ENCODE data around the gene HAUS6. TPM values are rescaled to one million over a fixed set of nuclear protein-coding genes. Genes with fewer than 3 reads are reported as not detected.

The HAUS6 gene
- total RNA-seq, 1 donor from 2014 or later, result 31.8 TPM

- intact Hi-C loops (cut with micrococcal nuclease), result loop anchor here (1.0 kb wide), 1 partner anchor 28 kb away; no protein-coding TSS in a partner anchor
- peaks cover 32% of the 10 kb centered on the region for H3K4me1 Mint-ChIP-seq (ENCODE audit: low read depth)
Measured at GRCh38 chr9:19133549-19134345, 31.0 kb upstream of the HAUS6 start.

GRCh38 chr9:19130436-19130835, 27.7 kb upstream of the HAUS6 start:
- Mint-ChIP-seq H3K27me3 (ENCODE audit: insufficient read depth) (no peaks in the 10 kb centered on the region), H3K4me1 (ENCODE audit: low read depth) (peaks cover 39% of the 10 kb centered on the region), H3K4me3 (no peak overlapping the region), H3K9me3 (no peaks in the 10 kb centered on the region), H3K36me3 (ENCODE audit: low read depth) (no peaks in the 10 kb centered on the region), H3K27ac (no peak overlapping the region)
- no peak for DNase-seq (ENCODE audit: low spot score)
- intact Hi-C loops (cut with micrococcal nuclease), result no loop called here

More at GRCh38 chr9:19133549-19134345, 31.0 kb upstream of the HAUS6 start:
- no peaks in the 10 kb centered on the region for H3K27me3 Mint-ChIP-seq (ENCODE audit: insufficient read depth)
- H3K27ac Mint-ChIP-seq, result no peak overlapping the region
- H3K9me3 Mint-ChIP-seq, result no peaks in the 10 kb centered on the region
- H3K4me3 Mint-ChIP-seq, result no peak overlapping the region
- no peaks in the 10 kb centered on the region for H3K36me3 Mint-ChIP-seq (ENCODE audit: low read depth)
- no peak for DNase-seq (ENCODE audit: low spot score)

GRCh38 chr9:19127871-19128500, 25.3 kb upstream of the HAUS6 start:
- peak; percentile 18 for DNase-seq (ENCODE audit: low spot score)
- H3K9me3 Mint-ChIP-seq, result no peaks in the 10 kb centered on the region
- H3K27me3 Mint-ChIP-seq (ENCODE audit: insufficient read depth), result no peaks in the 10 kb centered on the region
- peaks cover 16% of the 10 kb centered on the region for H3K36me3 Mint-ChIP-seq (ENCODE audit: low read depth)
- intact Hi-C loops (cut with micrococcal nuclease), result loop anchor here (1.0 kb wide), 9 partner anchors 26 to 329 kb away; partner anchors contain the start of genes DENND4C, HAUS6, RPS6 and RRAGA
- H3K27ac Mint-ChIP-seq, result peak overlapping the region; percentile 89
- peaks cover 53% of the 10 kb centered on the region for H3K4me1 Mint-ChIP-seq (ENCODE audit: low read depth)
- peak overlapping the region; percentile 92 for H3K4me3 Mint-ChIP-seq

DNA sequence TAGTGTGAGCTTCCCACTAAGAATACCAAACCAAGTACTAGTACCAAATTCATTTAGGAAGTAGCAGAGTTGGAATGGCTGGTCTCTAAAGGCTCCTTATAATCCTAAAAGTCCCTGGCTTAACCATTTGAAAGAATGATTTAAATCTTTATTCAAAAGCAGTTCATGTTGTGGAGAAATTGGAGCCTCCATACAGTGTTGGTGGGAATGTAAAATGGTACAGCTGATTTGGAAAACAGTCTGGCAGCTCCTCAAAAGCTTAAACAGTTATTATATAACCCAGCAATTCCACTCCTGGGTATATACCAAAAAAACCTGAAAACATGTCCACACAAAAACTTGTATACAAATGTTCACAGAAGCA, 21.7 kb upstream of the HAUS6 start:
- Mint-ChIP-seq H3K4me1 (ENCODE audit: low read depth) (peaks cover 49% of the 10 kb centered on the region), H3K4me3 (peak overlapping the region; percentile 92), H3K36me3 (ENCODE audit: low read depth) (peaks cover 38% of the 10 kb centered on the region), H3K27me3 (ENCODE audit: insufficient read depth) (no peaks in the 10 kb centered on the region), H3K9me3 (no peaks in the 10 kb centered on the region), H3K27ac (peak overlapping the region; percentile 72)
- no peak for DNase-seq (ENCODE audit: low spot score)
- intact Hi-C loops (cut with micrococcal nuclease), result no loop called here

DNA sequence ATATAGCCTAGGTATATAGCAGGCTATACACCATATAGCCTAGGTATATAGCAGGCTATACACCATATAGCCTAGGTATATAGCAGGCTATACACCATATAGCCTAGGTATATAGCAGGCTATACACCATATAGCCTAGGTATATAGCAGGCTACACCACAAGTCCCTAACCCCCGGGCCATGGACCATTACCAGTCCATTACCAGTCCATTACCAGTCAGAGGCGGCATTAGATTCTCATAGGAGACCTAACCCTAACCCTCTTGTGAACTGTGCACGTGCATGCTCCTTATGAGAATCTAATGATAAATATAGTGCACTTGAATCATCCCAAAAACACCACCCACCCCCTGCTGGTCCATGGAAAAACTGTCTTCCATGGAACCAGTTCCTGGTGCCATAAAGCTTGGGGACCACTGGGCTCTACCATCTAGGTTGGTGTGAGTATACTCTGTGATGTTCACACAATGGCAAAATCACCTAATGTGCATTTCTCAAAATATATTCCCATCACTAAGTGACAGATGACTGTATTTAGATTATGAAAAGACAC, 19.9 kb upstream of the HAUS6 start:
- Mint-ChIP-seq H3K27ac (peak overlapping the region; percentile 12), H3K36me3 (ENCODE audit: low read depth) (peaks cover 55% of the 10 kb centered on the region), H3K4me3 (no peak overlapping the region), H3K4me1 (ENCODE audit: low read depth) (peaks cover 39% of the 10 kb centered on the region), H3K27me3 (ENCODE audit: insufficient read depth) (no peaks in the 10 kb centered on the region), H3K9me3 (no peaks in the 10 kb centered on the region)
- DNase-seq (ENCODE audit: low spot score), result no peak
- intact Hi-C loops (cut with micrococcal nuclease), result no loop called here

- Mint-ChIP-seq H3K27ac (no peak overlapping the region), H3K9me3 (no peaks in the 10 kb centered on the region), H3K4me1 (ENCODE audit: low read depth) (peaks cover 31% of the 10 kb centered on the region), H3K36me3 (ENCODE audit: low read depth) (peaks cover 65% of the 10 kb centered on the region), H3K27me3 (ENCODE audit: insufficient read depth) (no peaks in the 10 kb centered on the region), H3K4me3 (no peak overlapping the region)
- intact Hi-C loops (cut with micrococcal nuclease), result no loop called here
- DNase-seq (ENCODE audit: low spot score), result no peak
Measured at GRCh38 chr9:19120877-19121276, 18.2 kb upstream of the HAUS6 start.

DNA sequence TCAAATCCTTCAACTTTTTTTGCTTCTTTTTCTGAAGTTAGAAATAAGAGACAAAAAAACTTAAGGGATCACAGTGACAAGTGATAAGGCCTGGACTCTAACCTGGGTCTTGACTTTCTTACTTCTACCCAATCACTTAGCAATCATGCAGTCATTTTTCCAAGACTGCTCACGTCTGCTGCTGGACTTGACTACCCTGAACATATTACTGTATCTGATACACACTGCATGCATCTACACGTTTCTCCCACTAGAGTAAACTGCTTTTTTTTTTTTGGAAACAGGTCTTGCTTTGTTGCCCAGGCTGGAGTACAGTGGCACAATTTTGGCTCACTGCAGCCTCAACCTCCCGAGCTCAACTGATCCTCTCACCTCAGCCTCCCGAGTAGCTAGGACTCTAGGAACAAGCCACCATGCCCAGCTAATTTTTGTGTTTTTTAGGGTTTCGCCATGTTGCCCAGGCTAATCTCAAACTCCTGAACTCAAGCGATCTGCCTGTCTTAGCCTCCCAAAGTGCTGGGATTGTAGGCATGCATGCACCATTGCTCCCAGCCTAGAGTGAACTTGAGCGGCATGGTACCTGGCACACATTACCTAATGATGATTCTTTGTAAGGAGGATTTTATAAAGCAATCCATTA, 17.2 kb upstream of the HAUS6 start:
- H3K9me3 Mint-ChIP-seq, result no peaks in the 10 kb centered on the region
- H3K36me3 Mint-ChIP-seq (ENCODE audit: low read depth), result peaks cover 68% of the 10 kb centered on the region
- no peak overlapping the region for H3K27ac Mint-ChIP-seq
- intact Hi-C loops (cut with micrococcal nuclease), result no loop called here
- H3K27me3 Mint-ChIP-seq (ENCODE audit: insufficient read depth), result no peaks in the 10 kb centered on the region
- peaks cover 25% of the 10 kb centered on the region for H3K4me1 Mint-ChIP-seq (ENCODE audit: low read depth)
- no peak for DNase-seq (ENCODE audit: low spot score)
- no peak overlapping the region for H3K4me3 Mint-ChIP-seq

GRCh38 chr9:19119246-19119645, 16.5 kb upstream of the HAUS6 start:
- no peaks in the 10 kb centered on the region for H3K9me3 Mint-ChIP-seq
- no peaks in the 10 kb centered on the region for H3K27me3 Mint-ChIP-seq (ENCODE audit: insufficient read depth)
- H3K27ac Mint-ChIP-seq, result no peak overlapping the region
- H3K36me3 Mint-ChIP-seq (ENCODE audit: low read depth), result peaks cover 68% of the 10 kb centered on the region
- H3K4me3 Mint-ChIP-seq, result no peak overlapping the region
- DNase-seq (ENCODE audit: low spot score), result no peak
- peaks cover 18% of the 10 kb centered on the region for H3K4me1 Mint-ChIP-seq (ENCODE audit: low read depth)
- intact Hi-C loops (cut with micrococcal nuclease), result no loop called here

- no peaks in the 10 kb centered on the region for H3K9me3 Mint-ChIP-seq
- H3K27me3 Mint-ChIP-seq (ENCODE audit: insufficient read depth), result no peaks in the 10 kb centered on the region
- intact Hi-C loops (cut with micrococcal nuclease), result no loop called here
- no peak overlapping the region for H3K27ac Mint-ChIP-seq
- H3K4me3 Mint-ChIP-seq, result no peak overlapping the region
- no peak for DNase-seq (ENCODE audit: low spot score)
- H3K36me3 Mint-ChIP-seq (ENCODE audit: low read depth), result peaks cover 56% of the 10 kb centered on the region
- H3K4me1 Mint-ChIP-seq (ENCODE audit: low read depth), result no peaks in the 10 kb centered on the region
Measured at GRCh38 chr9:19117039-19117716, 14.5 kb upstream of the HAUS6 start.

- no peak for DNase-seq (ENCODE audit: low spot score)
- Mint-ChIP-seq H3K4me1 (ENCODE audit: low read depth) (no peaks in the 10 kb centered on the region), H3K9me3 (no peaks in the 10 kb centered on the region), H3K27ac (no peak overlapping the region), H3K4me3 (no peak overlapping the region), H3K27me3 (ENCODE audit: insufficient read depth) (no peaks in the 10 kb centered on the region), H3K36me3 (ENCODE audit: low read depth) (peaks cover 53% of the 10 kb centered on the region)
- intact Hi-C loops (cut with micrococcal nuclease), result no loop called here
Measured at GRCh38 chr9:19116107-19116790, 13.5 kb upstream of the HAUS6 start.

DNA sequence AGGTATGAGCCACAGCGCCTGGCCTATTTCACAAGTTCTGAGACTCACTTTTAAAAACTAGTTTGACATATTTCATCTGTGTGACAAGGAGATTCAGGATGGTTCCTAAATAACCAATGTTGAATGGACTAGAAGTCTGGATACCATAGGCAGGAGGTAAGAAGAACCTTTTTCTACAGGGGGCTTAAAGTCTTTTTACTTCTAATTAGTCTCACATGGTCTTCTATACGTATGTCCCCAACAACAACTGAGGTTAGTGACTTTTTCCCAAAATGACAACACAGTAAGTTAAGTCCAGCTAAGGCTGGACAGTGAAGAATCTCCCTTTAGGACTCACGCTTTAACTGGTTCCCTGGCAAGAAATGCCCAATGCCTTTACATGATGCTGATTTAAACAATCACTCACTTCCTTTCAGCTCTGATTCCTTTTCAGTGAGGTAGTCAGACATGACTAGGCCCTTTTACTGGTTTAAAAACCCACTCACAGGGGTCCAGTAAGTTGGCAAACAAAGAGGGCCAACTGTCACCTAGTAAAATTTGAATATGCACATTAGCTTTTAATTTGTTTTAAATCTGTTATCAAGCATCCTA, 12.1 kb upstream of the HAUS6 start:
- intact Hi-C loops (cut with micrococcal nuclease), result no loop called here
- no peaks in the 10 kb centered on the region for H3K4me1 Mint-ChIP-seq (ENCODE audit: low read depth)
- H3K27ac Mint-ChIP-seq, result no peak overlapping the region
- no peak for DNase-seq (ENCODE audit: low spot score)
- no peaks in the 10 kb centered on the region for H3K27me3 Mint-ChIP-seq (ENCODE audit: insufficient read depth)
- H3K9me3 Mint-ChIP-seq, result no peaks in the 10 kb centered on the region
- peaks cover 42% of the 10 kb centered on the region for H3K36me3 Mint-ChIP-seq (ENCODE audit: low read depth)
- no peak overlapping the region for H3K4me3 Mint-ChIP-seq

Measured in activated T-helper 1 cell treated with anti-CD3 and anti-CD28 coated beads, Interleukin-12 subunit alpha, Interleukin-12 subunit beta, Interleukin-2, Interleukin-4 antibody, amounts not matched to agents 30 ng/mL and 10 ng/mL and 1 ng/mL, durations not matched to agents 14 hours and 24 hours and 36 hours (primary cell).